Measurements from ENCODE around the gene ZNF580.

ZNF580 gene

DNA sequence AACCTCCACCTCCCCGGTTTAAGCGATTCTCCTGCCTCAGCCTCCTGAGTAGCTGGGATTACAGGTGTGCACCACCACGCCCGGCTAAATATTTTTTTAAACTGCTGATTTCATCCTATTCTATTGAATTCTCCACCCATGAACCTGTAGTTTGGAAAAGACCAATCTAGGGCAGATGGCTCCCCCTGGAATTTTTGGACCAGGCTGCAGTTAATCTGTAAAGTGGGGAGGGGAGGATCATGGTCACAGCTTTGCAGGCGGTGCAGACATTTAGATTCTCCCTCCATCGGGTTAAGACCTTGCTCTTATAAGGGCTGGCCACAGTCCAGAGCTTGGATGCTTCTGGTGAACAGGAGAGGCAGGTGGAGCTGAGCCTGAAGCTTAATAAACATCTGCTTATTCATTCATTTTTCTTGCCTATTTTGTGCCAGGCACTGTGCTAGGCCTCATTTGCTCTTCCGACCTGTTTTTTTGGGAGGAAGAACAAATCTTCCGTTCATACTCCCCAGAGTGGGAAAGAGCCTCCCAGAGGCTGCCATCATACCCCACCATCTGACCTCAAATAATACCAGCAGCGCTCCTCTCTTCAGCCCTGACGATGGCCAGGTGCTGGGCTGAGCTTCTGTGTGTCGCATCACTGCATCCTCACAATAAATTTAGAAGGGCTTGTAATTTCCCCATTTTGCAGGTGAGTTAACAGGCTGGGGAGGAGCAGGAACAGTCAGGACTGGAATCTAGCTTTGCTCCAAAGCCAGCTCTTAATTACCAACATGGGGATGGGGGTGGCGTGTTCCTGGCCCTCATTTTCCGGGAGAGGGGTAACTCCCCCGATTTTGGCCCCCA, 6.3 kb downstream of the ZNF580 start:
- peaks cover 41 to 50% of the 10 kb centered on the region in 2 experiments for H3K4me1 ChIP-seq (ENCODE audit: control insufficient read depth in 1 of 2, insufficient read depth in 1 of 2, low read depth in 1 of 2, low read length in 1 of 2)
- peaks cover 35% of the 10 kb centered on the region for H3K27me3 ChIP-seq
- no peaks in the 10 kb centered on the region for H3K9me3 ChIP-seq
- peaks cover 14% of the 10 kb centered on the region for H3K36me3 ChIP-seq
- no peak overlapping the region for H3K27ac ChIP-seq
- TF ChIP-seq, protein P1, sequence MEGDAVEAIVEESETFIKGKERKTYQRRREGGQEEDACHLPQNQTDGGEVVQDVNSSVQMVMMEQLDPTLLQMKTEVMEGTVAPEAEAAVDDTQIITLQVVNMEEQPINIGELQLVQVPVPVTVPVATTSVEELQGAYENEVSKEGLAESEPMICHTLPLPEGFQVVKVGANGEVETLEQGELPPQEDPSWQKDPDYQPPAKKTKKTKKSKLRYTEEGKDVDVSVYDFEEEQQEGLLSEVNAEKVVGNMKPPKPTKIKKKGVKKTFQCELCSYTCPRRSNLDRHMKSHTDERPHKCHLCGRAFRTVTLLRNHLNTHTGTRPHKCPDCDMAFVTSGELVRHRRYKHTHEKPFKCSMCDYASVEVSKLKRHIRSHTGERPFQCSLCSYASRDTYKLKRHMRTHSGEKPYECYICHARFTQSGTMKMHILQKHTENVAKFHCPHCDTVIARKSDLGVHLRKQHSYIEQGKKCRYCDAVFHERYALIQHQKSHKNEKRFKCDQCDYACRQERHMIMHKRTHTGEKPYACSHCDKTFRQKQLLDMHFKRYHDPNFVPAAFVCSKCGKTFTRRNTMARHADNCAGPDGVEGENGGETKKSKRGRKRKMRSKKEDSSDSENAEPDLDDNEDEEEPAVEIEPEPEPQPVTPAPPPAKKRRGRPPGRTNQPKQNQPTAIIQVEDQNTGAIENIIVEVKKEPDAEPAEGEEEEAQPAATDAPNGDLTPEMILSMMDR (IDR thresholded peaks at IDR 0.05), result no peak
- peak overlapping the region; percentile 52 to 54 for H3K4me3 ChIP-seq (ENCODE audit: low read depth in 1 of 2, low read length in 1 of 2)

DNA sequence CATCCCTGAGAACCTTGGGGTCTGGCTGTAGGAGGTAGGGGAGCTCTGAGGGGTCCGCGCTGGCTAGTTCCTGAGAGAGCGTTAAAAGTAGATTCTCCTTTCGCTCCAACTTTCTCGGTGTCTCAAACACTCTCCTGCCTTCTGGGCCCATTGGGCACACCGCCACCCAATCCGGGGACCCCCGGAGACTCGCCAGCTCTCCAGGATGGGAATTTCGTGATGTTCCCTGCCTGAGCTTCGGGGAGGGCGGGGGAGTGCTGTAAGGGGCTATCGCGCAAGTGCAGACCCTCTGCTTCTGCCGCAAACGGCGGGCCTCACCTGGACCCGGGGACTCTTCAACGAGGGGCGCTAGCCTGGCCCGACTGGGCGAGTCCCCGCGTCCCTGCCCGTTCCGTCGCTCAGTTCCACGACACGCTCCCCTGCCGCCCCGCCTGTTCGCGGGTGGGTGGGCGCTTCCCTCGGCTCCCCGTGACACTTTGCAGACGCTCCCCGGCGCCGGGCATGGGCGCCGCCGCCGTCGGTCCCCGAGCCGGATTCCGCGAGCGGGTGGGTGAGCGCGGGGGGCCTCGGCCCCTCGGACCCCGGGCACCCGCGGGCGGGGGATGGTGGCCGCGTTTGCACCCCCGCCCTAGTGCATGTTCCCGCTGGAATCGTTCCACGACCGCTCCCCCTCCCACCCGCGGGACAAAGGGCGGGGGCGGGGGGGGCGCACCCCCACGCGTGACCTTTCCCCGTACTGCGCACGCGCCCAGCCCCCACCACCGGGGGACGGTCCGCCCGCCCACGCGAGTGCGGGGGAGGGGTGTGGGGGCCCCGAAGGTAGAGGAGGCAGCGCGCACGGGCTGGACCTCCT, 7.2 kb downstream of the ZNF580 start, which contains the start of gene CCDC106:
Gene CCDC106 (plus strand): TSS at position 481 of the 853 bp plus-strand sequence. CDS start 835 bp downstream, outside the sequence.
- H3K27me3 ChIP-seq, result peaks cover 27% of the 10 kb centered on the region
- TF ChIP-seq, protein P1 (IDR thresholded peaks at IDR 0.05), result no peak
- peaks cover 33 to 42% of the 10 kb centered on the region in 2 experiments for H3K4me1 ChIP-seq (ENCODE audit: control insufficient read depth in 1 of 2, insufficient read depth in 1 of 2, low read depth in 1 of 2, low read length in 1 of 2)
- H3K27ac ChIP-seq, result no peak within 1 kb of the TSS
- peak within 1 kb of the TSS; percentile 52 to 54 for H3K4me3 ChIP-seq (ENCODE audit: low read depth in 1 of 2, low read length in 1 of 2)
- H3K36me3 ChIP-seq, result peaks cover 14% of the 10 kb centered on the region
- H3K9me3 ChIP-seq, result no peaks in the 10 kb centered on the region

DNA sequence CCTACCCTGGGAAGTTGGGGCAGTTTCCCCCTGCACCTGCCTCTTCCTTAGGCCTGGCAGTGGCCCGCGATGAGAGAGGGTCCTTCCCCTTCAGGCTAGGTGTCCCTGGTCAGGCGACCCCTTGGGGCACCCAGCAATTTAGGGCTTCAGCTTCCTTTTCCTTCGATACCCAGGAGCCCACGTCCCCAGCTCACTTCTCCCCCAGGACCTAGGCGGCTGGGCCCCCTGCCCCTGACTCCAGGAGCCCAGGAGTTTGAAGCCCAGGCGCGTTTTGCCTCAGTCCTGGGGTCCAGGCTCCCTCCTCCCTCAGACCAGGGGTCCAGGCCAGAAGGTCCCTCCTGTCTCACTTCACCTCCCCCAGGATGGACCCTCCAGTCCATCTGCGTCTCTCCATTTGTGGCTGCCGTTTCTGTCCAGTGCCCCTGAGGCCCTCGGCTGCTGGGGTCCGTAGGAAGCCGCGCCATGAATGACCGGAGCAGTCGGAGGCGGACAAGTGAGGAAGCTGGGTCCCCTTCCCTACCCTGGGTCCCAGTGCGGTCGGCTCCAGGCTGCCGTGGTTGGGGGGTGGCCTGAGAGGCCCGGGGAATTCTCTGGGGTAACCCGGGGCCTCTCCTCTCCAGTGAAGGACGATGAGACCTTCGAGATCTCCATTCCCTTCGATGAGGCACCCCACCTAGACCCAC, 7.9 kb downstream of the ZNF580 start:
- peaks cover 33 to 40% of the 10 kb centered on the region in 2 experiments for H3K4me1 ChIP-seq (ENCODE audit: control insufficient read depth in 1 of 2, insufficient read depth in 1 of 2, low read depth in 1 of 2, low read length in 1 of 2)
- H3K36me3 ChIP-seq, result peaks cover 14% of the 10 kb centered on the region
- H3K4me3 ChIP-seq (ENCODE audit: low read depth in 1 of 2, low read length in 1 of 2), result peak overlapping the region; percentile 52 to 54
- H3K27ac ChIP-seq, result no peak overlapping the region
- H3K27me3 ChIP-seq, result peaks cover 24% of the 10 kb centered on the region
- no peaks in the 10 kb centered on the region for H3K9me3 ChIP-seq
- TF ChIP-seq, protein P1 (IDR thresholded peaks at IDR 0.05), result no peak

DNA sequence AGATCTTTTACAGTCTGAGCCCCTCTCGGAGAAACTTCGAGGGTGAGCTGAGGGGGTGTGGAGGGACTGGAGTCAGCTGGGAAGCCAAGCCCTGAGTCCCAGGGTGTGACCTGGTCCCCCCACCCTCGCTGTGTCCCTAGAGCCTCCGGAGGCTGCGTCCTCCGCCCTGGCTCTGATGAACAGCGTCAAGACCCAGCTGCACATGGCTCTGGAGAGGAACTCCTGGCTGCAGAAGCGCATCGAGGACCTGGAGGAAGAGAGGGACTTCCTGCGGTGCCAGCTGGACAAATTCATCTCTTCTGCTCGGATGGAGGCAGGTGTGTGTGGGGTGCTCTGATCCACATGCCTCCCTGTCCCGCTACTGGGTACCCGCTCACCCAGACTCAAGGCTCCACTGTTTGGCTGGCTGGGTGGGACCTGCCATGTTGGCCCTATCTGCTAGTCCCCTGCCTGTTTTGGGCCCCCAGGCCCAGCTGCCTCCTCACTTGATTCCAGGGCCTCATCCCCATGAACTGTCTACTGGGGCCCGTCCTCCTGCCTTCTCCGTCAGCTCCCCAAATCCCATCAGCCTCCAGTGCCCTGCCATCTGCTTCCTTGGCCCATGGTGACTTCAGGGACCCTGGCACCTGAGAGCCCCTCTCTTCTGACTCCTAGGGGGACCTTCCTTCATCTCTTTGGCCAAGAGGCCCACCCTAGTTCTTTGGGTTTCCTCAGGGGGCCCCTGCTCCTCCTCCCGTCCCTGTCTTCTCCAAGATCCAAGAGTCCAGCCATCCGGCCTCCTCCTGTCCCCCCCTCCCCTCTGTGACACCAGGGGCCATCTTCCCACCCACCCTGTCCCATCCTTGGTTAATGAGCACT, 8.7 kb downstream of the ZNF580 start:
- no peaks in the 10 kb centered on the region for H3K9me3 ChIP-seq
- TF ChIP-seq, protein P1 (IDR thresholded peaks at IDR 0.05), result no peak
- no peak overlapping the region for H3K27ac ChIP-seq
- H3K36me3 ChIP-seq, result peaks cover 12% of the 10 kb centered on the region
- H3K4me1 ChIP-seq (ENCODE audit: control insufficient read depth in 1 of 2, insufficient read depth in 1 of 2, low read depth in 1 of 2, low read length in 1 of 2), result peaks cover 25 to 33% of the 10 kb centered on the region in 2 experiments
- H3K27me3 ChIP-seq, result peaks cover 24% of the 10 kb centered on the region
- no peak overlapping the region for H3K4me3 ChIP-seq (ENCODE audit: low read depth in 1 of 2, low read length in 1 of 2)

Measured in neutrophil (primary cell).